Measurements from ENCODE around the gene OTOP3. TPM values are rescaled to one million over a fixed set of nuclear protein-coding genes. Genes with fewer than 3 reads are reported as not detected.

The OTOP3 gene
- total RNA-seq, 1 experiment from 2014 or later, result not detected

- POLR2A ChIA-PET, result no interaction called here
- H3K27ac Mint-ChIP-seq (ENCODE audit: unreplicated experiment), result no peak overlapping the region
- peaks cover 11% of the 10 kb centered on the region for H3K4me1 ChIP-seq
- no peaks in the 10 kb centered on the region for H3K9me3 Mint-ChIP-seq (ENCODE audit: unreplicated experiment)
- no peaks in the 10 kb centered on the region for H3K27me3 ChIP-seq (replicated peaks; ENCODE audit: control insufficient read depth, insufficient read depth, low read length)
- H3K4me3 ChIP-seq (ENCODE audit: low read depth, low read length), result no peak overlapping the region
- BruUV-seq (replicated peaks), result no TSS peak
- CTCF ChIA-PET, result interaction anchor here (1.1 to 1.4 kb wide), 2 partner anchors 10 to 16 kb away, joined by 3 to 6 read pairs; partner anchors contain the start of gene CDR2L
- H3K9me3 ChIP-seq, result no peaks in the 10 kb centered on the region
- H3K4me1 Mint-ChIP-seq (ENCODE audit: low read depth, unreplicated experiment), result no peaks in the 10 kb centered on the region
- no peak for DNase-seq
- peaks cover 6% of the 10 kb centered on the region for H3K36me3 Mint-ChIP-seq (ENCODE audit: insufficient read depth, unreplicated experiment)
- intact Hi-C loops (cut with micrococcal nuclease; ENCODE audit: unreplicated experiment), result no loop called here
- no peak overlapping the region for H3K4me3 Mint-ChIP-seq (ENCODE audit: unreplicated experiment)
- no peak for TF ChIP-seq CTCF (IDR thresholded peaks at IDR 0.05; ENCODE audit: insufficient read depth in 1 of 2, low read depth in 1 of 2, low read length in 1 of 2, severe bottlenecking in 1 of 2, unreplicated experiment in 1 of 2)
- peaks cover 2% of the 10 kb centered on the region for H3K27me3 Mint-ChIP-seq (ENCODE audit: insufficient read depth, unreplicated experiment)
- H3K36me3 ChIP-seq (ENCODE audit: control insufficient read depth, insufficient read depth, low read length), result no peaks in the 10 kb centered on the region
Measured at GRCh38 chr17:74977802-74978201, 42.1 kb downstream of the OTOP3 start.

DNA sequence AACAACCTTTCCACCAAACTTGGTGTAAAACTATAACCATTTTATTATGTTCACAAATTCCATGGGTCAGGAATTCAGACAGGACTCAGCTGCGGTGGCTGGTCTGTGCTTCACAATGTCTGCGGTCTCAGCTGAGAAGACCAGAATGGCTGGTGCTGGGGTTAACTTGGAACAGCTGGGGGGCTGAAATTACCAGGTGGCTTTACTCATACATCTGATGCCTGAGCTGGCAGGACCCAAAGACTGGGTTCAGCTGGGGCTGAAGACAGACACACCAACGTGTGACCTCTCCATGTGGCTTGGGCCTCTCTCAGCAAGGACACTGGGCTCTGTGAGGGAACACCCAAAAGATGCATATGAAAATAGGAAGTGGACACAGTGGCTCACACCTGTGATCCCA is 42.5 kb downstream of the OTOP3 start:
- Mint-ChIP-seq H3K4me3 (ENCODE audit: unreplicated experiment) (no peak overlapping the region), H3K27ac (ENCODE audit: unreplicated experiment) (no peak overlapping the region), H3K36me3 (ENCODE audit: insufficient read depth, unreplicated experiment) (peaks cover 6% of the 10 kb centered on the region), H3K27me3 (ENCODE audit: insufficient read depth, unreplicated experiment) (peaks cover 2% of the 10 kb centered on the region), H3K4me1 (ENCODE audit: low read depth, unreplicated experiment) (no peaks in the 10 kb centered on the region), H3K9me3 (ENCODE audit: unreplicated experiment) (no peaks in the 10 kb centered on the region)
- no TSS peak for BruUV-seq (replicated peaks)
- intact Hi-C loops (cut with micrococcal nuclease; ENCODE audit: unreplicated experiment), result no loop called here
- Histone ChIP-seq H3K4me1 (peaks cover 12% of the 10 kb centered on the region), H3K9me3 (no peaks in the 10 kb centered on the region), H3K36me3 (ENCODE audit: control insufficient read depth, insufficient read depth, low read length) (no peaks in the 10 kb centered on the region), H3K27me3 (replicated peaks; ENCODE audit: control insufficient read depth, insufficient read depth, low read length) (no peaks in the 10 kb centered on the region), H3K4me3 (ENCODE audit: low read depth, low read length) (no peak overlapping the region)
- TF ChIP-seq CTCF (IDR thresholded peaks at IDR 0.05; ENCODE audit: insufficient read depth in 1 of 2, low read depth in 1 of 2, low read length in 1 of 2, severe bottlenecking in 1 of 2, unreplicated experiment in 1 of 2), result no peak
- POLR2A ChIA-PET, result no interaction called here
- CTCF ChIA-PET, result interaction anchor here (0.7 to 1.4 kb wide), 3 partner anchors 9 to 102 kb away, joined by 3 to 6 read pairs (median 4); partner anchors contain the start of gene CDR2L
- DNase-seq, result no peak

DNA sequence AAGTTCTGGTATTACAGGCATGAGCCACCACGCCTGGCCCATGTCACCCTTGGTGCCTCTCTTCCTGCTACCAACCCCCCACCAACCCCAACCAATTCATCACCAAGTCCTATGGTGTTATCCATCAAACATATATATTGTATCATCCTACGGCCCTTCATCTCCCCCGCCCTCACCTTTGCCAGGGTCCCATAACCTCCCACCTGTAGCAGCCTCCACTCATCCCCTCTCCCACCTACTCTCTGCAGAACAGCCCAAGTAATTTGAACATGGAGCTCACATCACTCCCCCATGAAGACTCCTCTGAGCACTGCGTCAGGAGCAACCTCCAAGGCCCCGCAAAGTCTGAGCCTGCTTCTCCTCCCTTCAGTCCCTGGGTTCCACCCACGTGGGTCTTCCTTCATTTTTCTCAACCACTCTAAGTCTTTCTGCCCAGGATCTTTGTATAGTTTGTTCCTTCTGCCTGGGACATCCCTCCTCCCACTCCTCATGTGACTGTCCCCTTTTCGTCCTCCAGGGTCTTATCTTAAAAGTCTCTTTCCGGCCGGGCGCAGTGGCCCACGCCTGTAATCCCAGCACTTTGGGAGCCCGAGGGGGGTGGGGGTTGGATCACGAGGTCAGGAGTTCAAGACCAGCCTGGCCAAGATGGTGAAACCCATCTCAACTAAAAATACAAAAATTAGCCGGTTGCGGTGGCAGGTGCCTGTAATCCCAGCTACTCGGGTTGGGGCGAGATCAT is 43.9 kb downstream of the OTOP3 start:
- Mint-ChIP-seq H3K36me3 (ENCODE audit: insufficient read depth, unreplicated experiment) (peaks cover 6% of the 10 kb centered on the region), H3K4me1 (ENCODE audit: low read depth, unreplicated experiment) (no peaks in the 10 kb centered on the region), H3K27me3 (ENCODE audit: insufficient read depth, unreplicated experiment) (peaks cover 2% of the 10 kb centered on the region), H3K9me3 (ENCODE audit: unreplicated experiment) (no peaks in the 10 kb centered on the region), H3K27ac (ENCODE audit: unreplicated experiment) (no peak overlapping the region), H3K4me3 (ENCODE audit: unreplicated experiment) (no peak overlapping the region)
- ChIA-PET CTCF (no interaction called here), POLR2A (no interaction called here)
- H3K27me3 ChIP-seq (replicated peaks; ENCODE audit: control insufficient read depth, insufficient read depth, low read length), result no peaks in the 10 kb centered on the region
- no TSS peak for BruUV-seq (replicated peaks)
- no peaks in the 10 kb centered on the region for H3K36me3 ChIP-seq (ENCODE audit: control insufficient read depth, insufficient read depth, low read length)
- TF ChIP-seq CTCF (IDR thresholded peaks at IDR 0.05; ENCODE audit: insufficient read depth in 1 of 2, low read depth in 1 of 2, low read length in 1 of 2, severe bottlenecking in 1 of 2, unreplicated experiment in 1 of 2), result no peak
- H3K9me3 ChIP-seq, result no peaks in the 10 kb centered on the region
- no peak for DNase-seq
- H3K4me3 ChIP-seq (ENCODE audit: low read depth, low read length), result no peak overlapping the region
- peaks cover 13% of the 10 kb centered on the region for H3K4me1 ChIP-seq
- intact Hi-C loops (cut with micrococcal nuclease; ENCODE audit: unreplicated experiment), result no loop called here

Measured in Caco-2 (cell line).